H9 (cell line): Measurements from ENCODE around the gene TLCD3A. TPM values are rescaled to one million over a fixed set of nuclear protein-coding genes. Genes with fewer than 3 reads are reported as not detected.

ENCODE experiments used
- DNase-seq: peaks from one replicate; pipeline ENCODE4 v3.0.0-alpha.2; 2017
- H2AFZ ChIP-seq: one replicate; pipeline ENCODE4 v1.6.1; 2013; ENCODE audit warnings: mild to moderate bottlenecking, low read length, control low read depth, moderate library complexity
- H2AK5ac ChIP-seq: 2 replicates; pipeline ENCODE4 v1.6.1; 2013; ENCODE audit warnings: low read length, control low read depth, mixed read lengths; ENCODE audit not compliant: insufficient read length
- H2BK120ac ChIP-seq: one replicate; pipeline ENCODE4 v1.6.1; 2013; ENCODE audit warnings: low read depth, mild to moderate bottlenecking, low read length, control low read depth, inconsistent platforms; ENCODE audit not compliant: poor library complexity, severe bottlenecking
- H2BK12ac ChIP-seq: 2 replicates; pipeline ENCODE4 v1.6.1; 2013; ENCODE audit warnings: low read length, control low read depth, mixed read lengths, low read depth; ENCODE audit not compliant: insufficient read length
- H2BK15ac ChIP-seq: 2 replicates; pipeline ENCODE4 v1.6.1; 2013; ENCODE audit warnings: low read depth, low read length, control low read depth
- H2BK20ac ChIP-seq: one replicate; pipeline ENCODE4 v1.6.1; 2013; ENCODE audit warnings: low read depth, mild to moderate bottlenecking, low read length, control low read depth, inconsistent platforms; ENCODE audit not compliant: poor library complexity, severe bottlenecking
- H2BK5ac ChIP-seq: 2 replicates; pipeline ENCODE4 v1.6.1; 2013; ENCODE audit warnings: low read length, control low read depth, mixed read lengths; ENCODE audit not compliant: insufficient read length
- H3K14ac ChIP-seq: 2 replicates; pipeline ENCODE4 v1.6.1; 2013; ENCODE audit warnings: low read length, control low read depth; ENCODE audit not compliant: insufficient read depth
- H3K18ac ChIP-seq: 2 replicates; pipeline ENCODE4 v1.6.1; 2013; ENCODE audit warnings: low read depth, mild to moderate bottlenecking, mixed read lengths, low read length, control low read depth; ENCODE audit not compliant: insufficient read length
- H3K23ac ChIP-seq: 2 replicates; pipeline ENCODE4 v1.6.1; 2013; ENCODE audit warnings: low read length, control low read depth, mixed read lengths, low read depth; ENCODE audit not compliant: insufficient read length
- H3K23me2 ChIP-seq: 2 replicates; pipeline ENCODE4 v1.6.1; 2013; ENCODE audit warnings: low read depth, mild to moderate bottlenecking, mixed read lengths, low read length, control low read depth; ENCODE audit not compliant: insufficient read length, poor library complexity, severe bottlenecking
- H3K27ac ChIP-seq: 2 replicates; pipeline ENCODE4 v1.5.1; 2013; ENCODE audit warnings: low read length, control low read depth, mixed read lengths, low read depth; ENCODE audit not compliant: insufficient read length
- H3K27me3 ChIP-seq: 2 replicates; pipeline ENCODE4 v1.6.1; 2013; ENCODE audit warnings: low read length, control low read depth, inconsistent platforms; ENCODE audit not compliant: insufficient read depth
- H3K4ac ChIP-seq: 2 replicates; pipeline ENCODE4 v1.6.1; 2013; ENCODE audit warnings: low read depth, mild to moderate bottlenecking, control low read depth, inconsistent platforms, low read length, moderate library complexity
- H3K4me1 ChIP-seq: 2 replicates; pipeline ENCODE4 v1.6.1; 2013; ENCODE audit warnings: low read length, control low read depth, inconsistent platforms; ENCODE audit not compliant: insufficient read depth
- H3K4me2 ChIP-seq: 2 replicates; pipeline ENCODE4 v1.6.1; 2013; ENCODE audit warnings: low read length, control low read depth, mixed read lengths; ENCODE audit not compliant: insufficient read length, insufficient read depth
- H3K56ac ChIP-seq: 2 replicates; pipeline ENCODE4 v1.6.1; 2013; ENCODE audit warnings: low read depth, mild to moderate bottlenecking, mixed read lengths, low read length, control low read depth; ENCODE audit not compliant: insufficient read length
- H3K79me1 ChIP-seq: 2 replicates; pipeline ENCODE4 v1.6.1; 2013; ENCODE audit warnings: low read depth, mild to moderate bottlenecking, moderate library complexity, low read length, control low read depth, inconsistent platforms; ENCODE audit not compliant: insufficient read depth, poor library complexity, severe bottlenecking
- H3K79me2 ChIP-seq: 2 replicates; pipeline ENCODE4 v1.6.1; 2013; ENCODE audit warnings: low read length, control low read depth, inconsistent platforms; ENCODE audit not compliant: insufficient read depth
- H3K9ac ChIP-seq: 2 replicates; pipeline ENCODE4 v1.6.1; 2013; ENCODE audit warnings: low read length, control low read depth, mixed read lengths; ENCODE audit not compliant: insufficient read length; ENCODE audit errors: extremely low read depth
- H3K9me3 ChIP-seq: one replicate; pipeline ENCODE4 v1.6.1; 2013; ENCODE audit warnings: low read depth, low read length, inconsistent platforms; ENCODE audit not compliant: control insufficient read depth
- H3T11ph ChIP-seq: one replicate; pipeline ENCODE4 v1.6.1; 2013; ENCODE audit warnings: mild to moderate bottlenecking, low read length, control low read depth, inconsistent platforms
- H4K20me1 ChIP-seq: one replicate; pipeline ENCODE4 v1.6.1; 2013; ENCODE audit not compliant: control insufficient read depth, insufficient read length, insufficient read depth
- H4K5ac ChIP-seq: 2 replicates; pipeline ENCODE4 v1.6.1; 2013; ENCODE audit warnings: low read depth, mild to moderate bottlenecking, mixed read lengths, low read length, control low read depth; ENCODE audit not compliant: insufficient read length
- H4K8ac ChIP-seq: replicated peaks from 2 replicates; pipeline ENCODE4 v1.6.1; 2013; ENCODE audit warnings: low read length, control low read depth, mixed read lengths, low read depth; ENCODE audit not compliant: insufficient read length
- H4K91ac ChIP-seq: 2 replicates; pipeline ENCODE4 v1.6.1; 2013; ENCODE audit warnings: low read depth, mild to moderate bottlenecking, moderate library complexity, mixed read lengths, low read length, control low read depth; ENCODE audit not compliant: insufficient read length
- H3K27ac Mint-ChIP-seq, 3 experiments: 2 replicates in 2 of 3; 3 replicates in 1 of 3; pipeline ENCODE4 v1.8.0; 2020 to 2021; ENCODE audit warnings: mixed read lengths in 3 of 3, mild to moderate bottlenecking in 1 of 3, moderate library complexity in 1 of 3
- H3K27me3 Mint-ChIP-seq: 2 replicates; pipeline ENCODE4 v1.8.0; 2021; ENCODE audit warnings: low read depth, mild to moderate bottlenecking, moderate library complexity, mixed read lengths
- H3K36me3 Mint-ChIP-seq, 3 experiments: 2 replicates in 2 of 3; 3 replicates in 1 of 3; pipeline ENCODE4 v1.8.0; 2020 to 2021; ENCODE audit warnings: low read depth in 3 of 3, mixed read lengths in 3 of 3; ENCODE audit not compliant: insufficient read depth in 1 of 3
- H3K4me1 Mint-ChIP-seq, 2 experiments: 2 replicates each; pipeline ENCODE4 v1.8.0; 2020; ENCODE audit warnings: mixed read lengths in 2 of 2
- H3K4me3 Mint-ChIP-seq, 2 experiments: 2 replicates in 1 of 2; 3 replicates in 1 of 2; pipeline ENCODE4 v1.8.0; 2020 to 2021; ENCODE audit warnings: mild to moderate bottlenecking in 2 of 2, mixed read lengths in 2 of 2, moderate library complexity in 1 of 2
- H3K9me3 Mint-ChIP-seq, 2 experiments: 2 replicates in 1 of 2; 3 replicates in 1 of 2; pipeline ENCODE4 v1.8.0; 2020; ENCODE audit warnings: mild to moderate bottlenecking in 2 of 2, mixed read lengths in 2 of 2, moderate library complexity in 1 of 2
- CTCF ChIP-seq: fragments of 200-600 bp; sonication (generic); conservative IDR thresholded peaks from 3 replicates; pipeline ENCODE4 v1.8.0; 2021; ENCODE audit warnings: antibody characterized with exemption, mild to moderate bottlenecking
- WGBS: extraction: QIAGEN DNeasy Blood & Tissue Kit; methylation state at CpG from one replicate; pipeline ENCODE4 v1.1.7; 2013; ENCODE audit warnings: missing lambda C conversion rate, low lambda C conversion rate, mixed read lengths; ENCODE audit not compliant: insufficient read length; ENCODE audit errors: extremely low coverage; 5-methylcytosine and 5-hydroxymethylcytosine counted together
- total RNA-seq: library from RNA; stranded (reverse); gene quantifications from 2 replicates; pipeline ENCODE4 v1.2.1, GENCODE V29; 2021

TLCD3A gene
- total RNA-seq, 1 experiment from 2014 or later, result 29.6 TPM

GRCh38 chr17:725746-726145 is 6.7 kb upstream of the TLCD3A start:
- DNase-seq, result no peak
- no peak overlapping the region for H3K4me2 ChIP-seq
- H4K91ac ChIP-seq, result no peak overlapping the region
- H2BK12ac ChIP-seq, result no peak overlapping the region
- no peak overlapping the region for H3K27ac Mint-ChIP-seq
- H3K4me1 ChIP-seq, result no peaks in the 10 kb centered on the region; the same call in 1 of the 2 replicates
- H3K56ac ChIP-seq, result no peak overlapping the region
- no peak overlapping the region for H2AFZ ChIP-seq
- TF ChIP-seq CTCF, result no peak
- no peak overlapping the region for H3K23ac ChIP-seq
- H2BK5ac ChIP-seq, result no peak overlapping the region
- no peak overlapping the region for H2BK20ac ChIP-seq
- no peak overlapping the region for H4K8ac ChIP-seq
- H3K36me3 Mint-ChIP-seq, result no peaks in the 10 kb centered on the region
- no peak overlapping the region for H2AK5ac ChIP-seq
- no CpG with 5 or more reads among the region's 12 CpGs for whole genome bisulfite sequencing
- H2BK120ac ChIP-seq, result no peak overlapping the region
- no peaks in the 10 kb centered on the region for H3K79me2 ChIP-seq
- no peak overlapping the region; a peak in 1 of 5 replicates for H3K4me3 Mint-ChIP-seq
- no peak overlapping the region for H2BK15ac ChIP-seq
- no peaks in the 10 kb centered on the region for H4K20me1 ChIP-seq
- no peak overlapping the region for H3K14ac ChIP-seq
- no peak overlapping the region for H3K4ac ChIP-seq
- H4K5ac ChIP-seq, result no peak overlapping the region
- no peak overlapping the region for H3K9ac ChIP-seq
- H3K79me1 ChIP-seq, result no peaks in the 10 kb centered on the region
- H3K9me3 Mint-ChIP-seq, result no peaks in the 10 kb centered on the region
- H3K27me3 Mint-ChIP-seq, result peaks cover 2% of the 10 kb centered on the region
- H3T11ph ChIP-seq, result no peak overlapping the region
- peaks cover 11 to 17% of the 10 kb centered on the region in 2 experiments for H3K4me1 Mint-ChIP-seq
- H3K27me3 ChIP-seq, result no peaks in the 10 kb centered on the region
- no peak overlapping the region for H3K27ac ChIP-seq
- no peaks in the 10 kb centered on the region for H3K9me3 ChIP-seq
- no peaks in the 10 kb centered on the region for H3K23me2 ChIP-seq
- H3K18ac ChIP-seq, result no peak overlapping the region
